CD4-positive, alpha-beta memory T cell (primary cell): ENCODE measurements around the gene ACER2. TPM values are rescaled to one million over a fixed set of nuclear protein-coding genes. Genes with fewer than 3 reads are reported as not detected.

Experiments
- CTCF ChIA-PET: fragments of 350-600 bp; sonication (Branson Sonifier 250); formaldehyde crosslinking; loops from one replicate; lab custom pipeline; 2021; ENCODE audit warnings: inconsistent platforms; ENCODE audit not compliant: partially characterized antibody; lab: Charles Lee
- POLR2A ChIA-PET: fragments of 350-600 bp; sonication (Branson Sonifier 250); formaldehyde crosslinking; loops from one replicate; lab custom pipeline; 2021; ENCODE audit not compliant: partially characterized antibody; lab: Charles Lee
- DNase-seq, 5 donors: peaks; one replicate each; pipeline versions ENCODE4 v3.0.0 to v3.0.0-alpha.2; 2020 to 2022; ENCODE audit warnings: mixed read lengths in 1 of 5
- H3K27ac ChIP-seq: one replicate; pipeline ENCODE4 v1.7.0; 2013; ENCODE audit warnings: low read depth, low read length
- H3K27me3 ChIP-seq: 2 replicates; pipeline ENCODE4 v1.7.0; 2013; ENCODE audit warnings: mild to moderate bottlenecking, low read length, moderate library complexity; ENCODE audit not compliant: insufficient read depth
- H3K36me3 ChIP-seq: 2 replicates; pipeline ENCODE4 v1.7.0; 2013; ENCODE audit warnings: mild to moderate bottlenecking, low read length, moderate library complexity; ENCODE audit not compliant: insufficient read depth
- H3K4me1 ChIP-seq: 2 replicates; pipeline ENCODE4 v1.7.0; 2013; ENCODE audit warnings: mild to moderate bottlenecking, low read length, moderate library complexity; ENCODE audit not compliant: insufficient read depth
- H3K4me3 ChIP-seq, 2 donors: one replicate each; pipeline ENCODE4 v1.7.0; 2013; ENCODE audit warnings: low read length in 2 of 2, mild to moderate bottlenecking in 1 of 2
- H3K9me3 ChIP-seq, 2 donors: one replicate each; pipeline ENCODE4 v1.7.0; 2013; ENCODE audit warnings: low read length in 2 of 2, control low read depth in 1 of 2; ENCODE audit not compliant: control insufficient read depth in 1 of 2
- H3K27ac Mint-ChIP-seq, 7 donors: one replicate each; pipeline ENCODE4 v1.8.0; 2020 to 2021; ENCODE audit warnings: mixed read lengths in 7 of 7, mild to moderate bottlenecking in 6 of 7, inconsistent platforms in 3 of 7, moderate library complexity in 3 of 7
- H3K27me3 Mint-ChIP-seq, 2 donors: one replicate each; pipeline ENCODE4 v1.8.0; 2020 to 2021; ENCODE audit warnings: mixed read lengths in 2 of 2
- H3K36me3 Mint-ChIP-seq, 2 donors: one replicate each; pipeline ENCODE4 v1.8.0; 2020 to 2021; ENCODE audit warnings: mixed read lengths in 2 of 2, inconsistent platforms in 1 of 2, mild to moderate bottlenecking in 1 of 2
- H3K4me1 Mint-ChIP-seq, 4 donors: one replicate each; pipeline ENCODE4 v1.8.0; 2020 to 2021; ENCODE audit warnings: mixed read lengths in 4 of 4, mild to moderate bottlenecking in 1 of 4
- H3K4me3 Mint-ChIP-seq, 8 donors: one replicate each; pipeline ENCODE4 v1.8.0; 2020 to 2021; ENCODE audit warnings: mixed read lengths in 8 of 8, mild to moderate bottlenecking in 7 of 8, moderate library complexity in 6 of 8, inconsistent platforms in 3 of 8
- H3K9me3 Mint-ChIP-seq, 8 donors: one replicate each; pipeline ENCODE4 v1.8.0; 2020 to 2021; ENCODE audit warnings: mixed read lengths in 8 of 8, mild to moderate bottlenecking in 5 of 8, inconsistent platforms in 3 of 8, moderate library complexity in 1 of 8
- intact Hi-C: fragments of 100-400 bp; cut with micrococcal nuclease; formaldehyde crosslinking; loops from one replicate; pipeline ENCODE4 v1.15.1; 2023
- polyA plus RNA-seq, 2 donors: library from polyadenylated mRNA; unstranded; fragments of 300-500 nt; fragmentation: Illumina TruSeq; gene quantifications; one replicate each; pipeline ENCODE4 v1.2.3, GENCODE V29; 2021
- total RNA-seq, 2 experiments: library from RNA; stranded (reverse); gene quantifications; one replicate each; pipeline ENCODE4 v1.2.3, GENCODE V29; 2021

ACER2 gene
- total and polyA plus RNA-seq, 4 experiments from 2014 or later = 0.54 to 6.0 (median 3.5) TPM

- Mint-ChIP-seq H3K36me3 (no peaks in the 10 kb centered on the region), H3K27me3 (peaks cover 4 to 8% of the 10 kb centered on the region in 2 donors), H3K4me3 (no peak overlapping the region), H3K4me1 (no peaks in the 10 kb centered on the region), H3K9me3 (no peaks in the 10 kb centered on the region), H3K27ac (no peak overlapping the region)
- no peaks in the 10 kb centered on the region for H3K4me1 ChIP-seq
- CTCF ChIA-PET = interaction anchor here (0.6 to 5.1 kb wide), 2 partner anchors 13 to 20 kb away, joined by 3 to 39 read pairs; no protein-coding TSS in a partner anchor
- no peak overlapping the region for H3K27ac ChIP-seq
- H3K27me3 ChIP-seq = no peaks in the 10 kb centered on the region
- POLR2A ChIA-PET = no interaction called here
- intact Hi-C loops = no loop called here
- H3K36me3 ChIP-seq = no peaks in the 10 kb centered on the region
- no peak for DNase-seq
- no peak overlapping the region for H3K4me3 ChIP-seq
- H3K9me3 ChIP-seq = no peaks in the 10 kb centered on the region
Observed at GRCh38 chr9:19484699-19485098, 75.9 kb downstream of the ACER2 start.

- CTCF ChIA-PET = interaction anchor here (5.1 kb wide), 1 partner anchor 20 kb away, joined by 39 read pairs; no protein-coding TSS in a partner anchor
- H3K9me3 Mint-ChIP-seq = no peaks in the 10 kb centered on the region
- Histone ChIP-seq H3K9me3 (no peaks in the 10 kb centered on the region), H3K4me3 (no peak overlapping the region), H3K27me3 (no peaks in the 10 kb centered on the region), H3K27ac (no peak overlapping the region), H3K36me3 (no peaks in the 10 kb centered on the region), H3K4me1 (no peaks in the 10 kb centered on the region)
- intact Hi-C loops = no loop called here
- POLR2A ChIA-PET = no interaction called here
- H3K27me3 Mint-ChIP-seq = peaks cover 4 to 8% of the 10 kb centered on the region in 2 donors
- H3K27ac Mint-ChIP-seq = no peak overlapping the region
- H3K4me3 Mint-ChIP-seq = no peak overlapping the region
- no peaks in the 10 kb centered on the region for H3K4me1 Mint-ChIP-seq
- no peak for DNase-seq
- no peaks in the 10 kb centered on the region for H3K36me3 Mint-ChIP-seq
Observed at GRCh38 chr9:19485193-19485592, 76.4 kb downstream of the ACER2 start.

GRCh38 chr9:19486803-19487202, 78.0 kb downstream of the ACER2 start:
- POLR2A ChIA-PET = no interaction called here
- intact Hi-C loops = no loop called here
- H3K36me3 Mint-ChIP-seq = no peaks in the 10 kb centered on the region
- Histone ChIP-seq H3K27ac (no peak overlapping the region), H3K9me3 (no peaks in the 10 kb centered on the region), H3K4me3 (no peak overlapping the region), H3K27me3 (no peaks in the 10 kb centered on the region), H3K4me1 (no peaks in the 10 kb centered on the region), H3K36me3 (no peaks in the 10 kb centered on the region)
- no peaks in the 10 kb centered on the region for H3K4me1 Mint-ChIP-seq
- H3K27ac Mint-ChIP-seq = no peak overlapping the region
- no peak overlapping the region for H3K4me3 Mint-ChIP-seq
- H3K9me3 Mint-ChIP-seq = no peaks in the 10 kb centered on the region
- CTCF ChIA-PET = interaction anchor here (1.3 to 3.0 kb wide), 4 partner anchors 10 to 23 kb away, joined by 3 to 21 read pairs (median 6); no protein-coding TSS in a partner anchor
- peaks cover 4 to 5% of the 10 kb centered on the region in 2 donors for H3K27me3 Mint-ChIP-seq
- DNase-seq = no peak

- intact Hi-C loops = no loop called here
- ChIA-PET CTCF (interaction anchor here (2.6 to 3.0 kb wide), 2 partner anchors 12 to 24 kb away, joined by 9 to 21 read pairs; no protein-coding TSS in a partner anchor), POLR2A (no interaction called here)
- DNase-seq = no peak
- H3K4me1 Mint-ChIP-seq = peaks cover 6 to 10% (median 8%) of the 10 kb centered on the region in 4 donors
- no peak overlapping the region for H3K4me3 Mint-ChIP-seq
- Histone ChIP-seq H3K27me3 (no peaks in the 10 kb centered on the region), H3K4me3 (no peak overlapping the region), H3K27ac (no peak overlapping the region), H3K36me3 (no peaks in the 10 kb centered on the region), H3K9me3 (no peaks in the 10 kb centered on the region), H3K4me1 (peaks cover 7% of the 10 kb centered on the region)
- no peaks in the 10 kb centered on the region for H3K36me3 Mint-ChIP-seq
- H3K27me3 Mint-ChIP-seq = peaks cover 4 to 9% of the 10 kb centered on the region in 2 donors
- peak overlapping the region in 1 of 7 donors; percentile 31 for H3K27ac Mint-ChIP-seq
- no peaks in the 10 kb centered on the region for H3K9me3 Mint-ChIP-seq
Observed at GRCh38 chr9:19488721-19489120, 79.9 kb downstream of the ACER2 start.

- Histone ChIP-seq H3K9me3 (no peaks in the 10 kb centered on the region), H3K4me1 (peaks cover 7% of the 10 kb centered on the region), H3K27me3 (no peaks in the 10 kb centered on the region), H3K27ac (no peak overlapping the region), H3K36me3 (no peaks in the 10 kb centered on the region), H3K4me3 (no peak overlapping the region)
- H3K27ac Mint-ChIP-seq = no peak overlapping the region
- H3K4me3 Mint-ChIP-seq = no peak overlapping the region
- intact Hi-C loops = loop anchor here (10.0 kb wide), 1 partner anchor 435 kb away; no protein-coding TSS in a partner anchor
- CTCF ChIA-PET = interaction anchor here (1.2 to 3.4 kb wide), 2 partner anchors 8 to 26 kb away, joined by 4 to 11 read pairs; no protein-coding TSS in a partner anchor
- peaks cover 4 to 12% of the 10 kb centered on the region in 2 donors for H3K27me3 Mint-ChIP-seq
- POLR2A ChIA-PET = no interaction called here
- no peaks in the 10 kb centered on the region for H3K36me3 Mint-ChIP-seq
- no peaks in the 10 kb centered on the region for H3K9me3 Mint-ChIP-seq
- peaks cover 6 to 14% (median 12%) of the 10 kb centered on the region in 4 donors for H3K4me1 Mint-ChIP-seq
- DNase-seq = no peak
Observed at GRCh38 chr9:19490269-19490668, 81.5 kb downstream of the ACER2 start.

- H3K27ac Mint-ChIP-seq = no peak overlapping the region
- H3K36me3 Mint-ChIP-seq = no peaks in the 10 kb centered on the region
- intact Hi-C loops = loop anchor here (10.0 kb wide), 1 partner anchor 434 kb away; no protein-coding TSS in a partner anchor
- Histone ChIP-seq H3K9me3 (no peaks in the 10 kb centered on the region), H3K27ac (no peak overlapping the region), H3K4me1 (peaks cover 7% of the 10 kb centered on the region), H3K36me3 (no peaks in the 10 kb centered on the region), H3K27me3 (no peaks in the 10 kb centered on the region), H3K4me3 (no peak overlapping the region)
- H3K4me3 Mint-ChIP-seq = no peak overlapping the region
- H3K27me3 Mint-ChIP-seq = peaks cover 4 to 14% of the 10 kb centered on the region in 2 donors
- CTCF ChIA-PET = interaction anchor here (0.7 to 3.4 kb wide), 3 partner anchors 9 to 26 kb away, joined by 3 to 11 read pairs (median 4); no protein-coding TSS in a partner anchor
- no peak for DNase-seq
- POLR2A ChIA-PET = no interaction called here
- H3K9me3 Mint-ChIP-seq = no peaks in the 10 kb centered on the region
- H3K4me1 Mint-ChIP-seq = peaks cover 6 to 14% (median 12%) of the 10 kb centered on the region in 4 donors
Observed at GRCh38 chr9:19490828-19491227, 82.0 kb downstream of the ACER2 start.

GRCh38 chr9:19492775-19493173, 84.0 kb downstream of the ACER2 start:
- no peak for DNase-seq
- intact Hi-C loops = loop anchor here (1.0 to 10.0 kb wide), 2 partner anchors 432 to 1619 kb away; no protein-coding TSS in a partner anchor
- peaks cover 7% of the 10 kb centered on the region for H3K4me1 ChIP-seq
- H3K4me3 ChIP-seq = no peak overlapping the region
- H3K27ac ChIP-seq = no peak overlapping the region
- H3K36me3 ChIP-seq = no peaks in the 10 kb centered on the region
- Mint-ChIP-seq H3K27ac (peak overlapping the region in 2 of 7 donors; percentile 27 to 66), H3K4me3 (peak overlapping the region in 6 of 8 donors; percentile 16 to 73 (median 44)), H3K9me3 (no peaks in the 10 kb centered on the region), H3K27me3 (peaks cover 4 to 14% of the 10 kb centered on the region in 2 donors), H3K36me3 (no peaks in the 10 kb centered on the region), H3K4me1 (peaks cover 6 to 14% (median 12%) of the 10 kb centered on the region in 4 donors)
- CTCF ChIA-PET = interaction anchor here (1.9 to 3.4 kb wide), 2 partner anchors 11 to 28 kb away, joined by 9 to 11 read pairs; no protein-coding TSS in a partner anchor
- no peaks in the 10 kb centered on the region for H3K9me3 ChIP-seq
- POLR2A ChIA-PET = no interaction called here
- H3K27me3 ChIP-seq = no peaks in the 10 kb centered on the region
